ENCODE results near the gene TMX1.

DNA sequence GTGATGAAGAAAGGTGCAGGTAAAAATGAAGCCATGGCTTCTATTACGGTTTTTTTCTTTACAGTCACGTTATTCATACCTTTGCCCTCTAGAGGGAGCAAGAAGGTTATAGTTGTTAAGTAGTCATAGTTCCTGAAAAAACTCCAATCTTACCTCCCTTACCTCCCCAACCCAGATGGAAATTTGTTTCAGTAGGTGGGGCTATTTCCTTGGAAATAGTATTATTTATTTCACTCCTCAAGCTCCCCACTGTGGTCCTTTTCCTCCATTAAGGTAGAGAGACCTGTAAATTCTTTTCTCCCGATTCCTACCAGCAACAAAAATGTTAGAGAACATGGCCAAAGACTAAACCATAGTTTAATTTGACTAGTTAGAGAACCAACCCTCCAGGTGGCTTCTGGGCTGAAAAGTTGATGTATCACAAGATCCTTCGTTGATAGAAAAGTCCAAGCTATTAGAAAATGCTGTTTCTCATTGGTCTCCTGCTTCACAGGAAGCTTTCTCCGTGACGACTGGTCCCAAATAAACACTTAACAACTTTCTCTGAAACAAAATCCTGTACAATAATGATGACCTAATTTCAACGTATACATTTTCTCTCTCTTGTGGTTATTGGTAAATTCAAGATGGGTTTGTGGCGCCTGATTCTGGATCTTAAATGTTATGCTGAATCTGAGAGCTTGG lies 43.5 kb downstream of the TMX1 start:
- TF ChIP-seq CREB1 (IDR thresholded peaks at IDR 0.05) (no peak; the same call in 1 of the 2 replicates), PHF8 (conservative IDR thresholded peaks at IDR 0.05; ENCODE audit: low read depth, low read length) (no peak), EP300 (IDR thresholded peaks at IDR 0.05; ENCODE audit: borderline replicate concordance in 1 of 2, low read depth in 2 of 2, low read length in 2 of 2) (no peak), KDM5A (IDR thresholded peaks at IDR 0.05; ENCODE audit: low read length) (no peak), POLR2A (IDR thresholded peaks at IDR 0.05; ENCODE audit: control extremely low read depth in 1 of 2, low read depth in 2 of 2, low read length in 2 of 2) (no peak)
- TF ChIP-seq, protein P1, sequence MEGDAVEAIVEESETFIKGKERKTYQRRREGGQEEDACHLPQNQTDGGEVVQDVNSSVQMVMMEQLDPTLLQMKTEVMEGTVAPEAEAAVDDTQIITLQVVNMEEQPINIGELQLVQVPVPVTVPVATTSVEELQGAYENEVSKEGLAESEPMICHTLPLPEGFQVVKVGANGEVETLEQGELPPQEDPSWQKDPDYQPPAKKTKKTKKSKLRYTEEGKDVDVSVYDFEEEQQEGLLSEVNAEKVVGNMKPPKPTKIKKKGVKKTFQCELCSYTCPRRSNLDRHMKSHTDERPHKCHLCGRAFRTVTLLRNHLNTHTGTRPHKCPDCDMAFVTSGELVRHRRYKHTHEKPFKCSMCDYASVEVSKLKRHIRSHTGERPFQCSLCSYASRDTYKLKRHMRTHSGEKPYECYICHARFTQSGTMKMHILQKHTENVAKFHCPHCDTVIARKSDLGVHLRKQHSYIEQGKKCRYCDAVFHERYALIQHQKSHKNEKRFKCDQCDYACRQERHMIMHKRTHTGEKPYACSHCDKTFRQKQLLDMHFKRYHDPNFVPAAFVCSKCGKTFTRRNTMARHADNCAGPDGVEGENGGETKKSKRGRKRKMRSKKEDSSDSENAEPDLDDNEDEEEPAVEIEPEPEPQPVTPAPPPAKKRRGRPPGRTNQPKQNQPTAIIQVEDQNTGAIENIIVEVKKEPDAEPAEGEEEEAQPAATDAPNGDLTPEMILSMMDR (IDR thresholded peaks at IDR 0.05; ENCODE audit: control extremely low read depth in 1 of 3, insufficient read depth in 1 of 3, low read depth in 1 of 3, low read length in 3 of 3), result peak in 2 of 3 experiments; percentile 72 to 76; a peak in 2 of 4 replicates
- TF ChIP-seq, protein P2, sequence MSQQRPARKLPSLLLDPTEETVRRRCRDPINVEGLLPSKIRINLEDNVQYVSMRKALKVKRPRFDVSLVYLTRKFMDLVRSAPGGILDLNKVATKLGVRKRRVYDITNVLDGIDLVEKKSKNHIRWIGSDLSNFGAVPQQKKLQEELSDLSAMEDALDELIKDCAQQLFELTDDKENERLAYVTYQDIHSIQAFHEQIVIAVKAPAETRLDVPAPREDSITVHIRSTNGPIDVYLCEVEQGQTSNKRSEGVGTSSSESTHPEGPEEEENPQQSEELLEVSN (IDR thresholded peaks at IDR 0.05), result no peak
- TF ChIP-seq, protein P3, sequence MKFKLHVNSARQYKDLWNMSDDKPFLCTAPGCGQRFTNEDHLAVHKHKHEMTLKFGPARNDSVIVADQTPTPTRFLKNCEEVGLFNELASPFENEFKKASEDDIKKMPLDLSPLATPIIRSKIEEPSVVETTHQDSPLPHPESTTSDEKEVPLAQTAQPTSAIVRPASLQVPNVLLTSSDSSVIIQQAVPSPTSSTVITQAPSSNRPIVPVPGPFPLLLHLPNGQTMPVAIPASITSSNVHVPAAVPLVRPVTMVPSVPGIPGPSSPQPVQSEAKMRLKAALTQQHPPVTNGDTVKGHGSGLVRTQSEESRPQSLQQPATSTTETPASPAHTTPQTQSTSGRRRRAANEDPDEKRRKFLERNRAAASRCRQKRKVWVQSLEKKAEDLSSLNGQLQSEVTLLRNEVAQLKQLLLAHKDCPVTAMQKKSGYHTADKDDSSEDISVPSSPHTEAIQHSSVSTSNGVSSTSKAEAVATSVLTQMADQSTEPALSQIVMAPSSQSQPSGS (IDR thresholded peaks at IDR 0.05; ENCODE audit: low read length), result no peak
- TF ChIP-seq, protein P4, sequence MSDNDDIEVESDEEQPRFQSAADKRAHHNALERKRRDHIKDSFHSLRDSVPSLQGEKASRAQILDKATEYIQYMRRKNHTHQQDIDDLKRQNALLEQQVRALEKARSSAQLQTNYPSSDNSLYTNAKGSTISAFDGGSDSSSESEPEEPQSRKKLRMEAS (IDR thresholded peaks at IDR 0.05), result no peak

All from H1 (cell line).